ENCODE data around the gene SCAP. TPM values are rescaled to one million over a fixed set of nuclear protein-coding genes. Genes with fewer than 3 reads are reported as not detected.

Gene SCAP
- total and polyA plus RNA-seq, 2 of the 13 experiments (the other 11 are each of a cell fraction or from before 2014, with no cell fraction given) = 40.4 to 53.3 TPM

- TF ChIP-seq, protein P1, sequence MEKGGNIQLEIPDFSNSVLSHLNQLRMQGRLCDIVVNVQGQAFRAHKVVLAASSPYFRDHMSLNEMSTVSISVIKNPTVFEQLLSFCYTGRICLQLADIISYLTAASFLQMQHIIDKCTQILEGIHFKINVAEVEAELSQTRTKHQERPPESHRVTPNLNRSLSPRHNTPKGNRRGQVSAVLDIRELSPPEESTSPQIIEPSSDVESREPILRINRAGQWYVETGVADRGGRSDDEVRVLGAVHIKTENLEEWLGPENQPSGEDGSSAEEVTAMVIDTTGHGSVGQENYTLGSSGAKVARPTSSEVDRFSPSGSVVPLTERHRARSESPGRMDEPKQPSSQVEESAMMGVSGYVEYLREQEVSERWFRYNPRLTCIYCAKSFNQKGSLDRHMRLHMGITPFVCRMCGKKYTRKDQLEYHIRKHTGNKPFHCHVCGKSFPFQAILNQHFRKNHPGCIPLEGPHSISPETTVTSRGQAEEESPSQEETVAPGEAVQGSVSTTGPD (CRISPR knock-in tag; IDR thresholded peaks at IDR 0.05) = no peak
- no peak for TF ChIP-seq ZNF672 (CRISPR knock-in tag; IDR thresholded peaks at IDR 0.05)
- no peak for TF ChIP-seq REL (CRISPR knock-in tag; conservative IDR thresholded peaks at IDR 0.05)
- no peak for TF ChIP-seq CHCHD3 (CRISPR knock-in tag; IDR thresholded peaks at IDR 0.05)
- TF ChIP-seq GLI4 (CRISPR knock-in tag; IDR thresholded peaks at IDR 0.05; ENCODE audit: borderline replicate concordance) = no peak
- no peak for TF ChIP-seq MTF2 (CRISPR knock-in tag; IDR thresholded peaks at IDR 0.05; ENCODE audit: borderline replicate concordance)
- no peak for TF ChIP-seq U2AF2 (IDR thresholded peaks at IDR 0.05; ENCODE audit: low read depth, low read length)
- TF ChIP-seq NFATC3 (CRISPR knock-in tag; IDR thresholded peaks at IDR 0.05) = no peak
- TF ChIP-seq ZBTB14 (CRISPR knock-in tag; IDR thresholded peaks at IDR 0.05) = no peak
These were observed 2.3 kb upstream of the SCAP start (continued) for GRCh38 chr3:47478022-47478421.

DNA sequence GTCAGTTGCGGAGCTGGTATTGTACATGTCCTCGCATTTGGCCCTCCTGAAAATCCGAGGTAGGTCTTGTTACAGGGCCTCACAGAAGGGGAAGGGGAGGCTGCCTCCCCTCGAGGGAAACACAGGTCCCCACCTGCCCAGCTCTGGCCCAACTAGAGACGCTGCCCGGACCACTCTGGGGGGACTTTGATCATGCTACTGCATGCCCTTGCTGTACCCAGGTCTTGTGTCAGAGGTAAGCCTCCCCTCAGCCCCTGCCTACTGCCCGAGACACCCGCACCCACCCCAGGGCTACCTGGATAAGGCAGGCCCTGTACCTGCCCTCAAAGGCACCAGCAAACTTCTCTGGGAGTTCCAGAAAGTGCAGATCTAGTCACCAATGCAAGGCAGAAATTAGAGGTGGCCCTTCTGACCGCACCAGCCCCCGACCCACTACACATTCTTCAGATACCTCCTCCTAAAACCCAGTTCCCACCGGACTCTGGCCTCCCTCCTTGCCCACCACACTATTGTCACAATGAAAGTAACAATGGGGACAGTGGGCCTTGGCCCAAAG is 981 bp upstream of the SCAP start:
- peak overlapping the region; percentile 95 for H2AFZ ChIP-seq (ENCODE audit: low read length)
- H3K27me3 ChIP-seq (ENCODE audit: control insufficient read depth in 1 of 2, insufficient read depth in 2 of 2, low read length in 2 of 2) = no peaks in the 10 kb centered on the region; a peak in 1 of 5 replicates
- H4K20me1 ChIP-seq (ENCODE audit: insufficient read depth, low read length) = peaks cover 14% of the 10 kb centered on the region
- ChIA-PET POLR2A (interaction anchor here (1.0 to 2.7 kb wide), 3 partner anchors 33 to 52 kb away, joined by 3 to 30 read pairs (median 12); no protein-coding TSS in a partner anchor), CTCF (ENCODE audit: low intra/inter-chr PET ratio, low total read pairs) (interaction anchor here (1.4 to 2.5 kb wide), 2 partner anchors 37 to 55 kb away, joined by 12 to 36 read pairs; no protein-coding TSS in a partner anchor)
- peak overlapping the region; percentile 76; the same call in 1 of the 2 replicates for H3K9ac ChIP-seq (ENCODE audit: insufficient read depth, low read depth, low read length)
- intact Hi-C loops (cut with micrococcal nuclease; ENCODE audit: unreplicated experiment) = loop anchor here (5.0 kb wide), 1 partner anchor 36 kb away; the partner anchor contains the start of gene ELP6
- peak overlapping the region in 2 of 3 experiments; percentile 51 to 81; a peak in 4 of 6 replicates for H3K4me3 ChIP-seq (replicated peaks in 1 of 3; ENCODE audit: insufficient read depth in 1 of 3, low read depth in 2 of 3, low read length in 3 of 3)
- peaks cover 37% of the 10 kb centered on the region for H3K4me1 ChIP-seq (ENCODE audit: insufficient read depth, low read length)
- peak overlapping the region; percentile 76 for H3K4me2 ChIP-seq (ENCODE audit: low read depth, low read length)
- no peaks in the 10 kb centered on the region for H3K9me3 ChIP-seq (ENCODE audit: low read length)
- peaks cover 27% of the 10 kb centered on the region for H3K79me2 ChIP-seq (ENCODE audit: insufficient read depth, low read length)
- H3K27ac ChIP-seq (ENCODE audit: extremely low read length, insufficient read depth, low read length) = no peak overlapping the region
- in situ Hi-C loops (cut with HindIII; ENCODE audit: extremely low pct_ligation_motif_present, low pct_unique_long_range_greater_than_20kb) = loop anchor here (5.0 kb wide), 1 partner anchor 54 kb away; no protein-coding TSS in a partner anchor
- FAIRE-seq (no peak), DNase-seq (ENCODE audit: low spot score) (no peak), ATAC-seq (no peak)
- H3K36me3 ChIP-seq (replicated peaks in 1 of 2; ENCODE audit: control insufficient read depth in 1 of 2, insufficient read depth in 2 of 2, low read length in 2 of 2) = no peaks in the 10 kb centered on the region
- WGBS (ENCODE audit: low lambda C conversion rate) = 79% methylated on average over 6 of the region's 11 CpGs
- no TSS peak for BruUV-seq (replicated peaks)
- TF ChIP-seq, protein P2, sequence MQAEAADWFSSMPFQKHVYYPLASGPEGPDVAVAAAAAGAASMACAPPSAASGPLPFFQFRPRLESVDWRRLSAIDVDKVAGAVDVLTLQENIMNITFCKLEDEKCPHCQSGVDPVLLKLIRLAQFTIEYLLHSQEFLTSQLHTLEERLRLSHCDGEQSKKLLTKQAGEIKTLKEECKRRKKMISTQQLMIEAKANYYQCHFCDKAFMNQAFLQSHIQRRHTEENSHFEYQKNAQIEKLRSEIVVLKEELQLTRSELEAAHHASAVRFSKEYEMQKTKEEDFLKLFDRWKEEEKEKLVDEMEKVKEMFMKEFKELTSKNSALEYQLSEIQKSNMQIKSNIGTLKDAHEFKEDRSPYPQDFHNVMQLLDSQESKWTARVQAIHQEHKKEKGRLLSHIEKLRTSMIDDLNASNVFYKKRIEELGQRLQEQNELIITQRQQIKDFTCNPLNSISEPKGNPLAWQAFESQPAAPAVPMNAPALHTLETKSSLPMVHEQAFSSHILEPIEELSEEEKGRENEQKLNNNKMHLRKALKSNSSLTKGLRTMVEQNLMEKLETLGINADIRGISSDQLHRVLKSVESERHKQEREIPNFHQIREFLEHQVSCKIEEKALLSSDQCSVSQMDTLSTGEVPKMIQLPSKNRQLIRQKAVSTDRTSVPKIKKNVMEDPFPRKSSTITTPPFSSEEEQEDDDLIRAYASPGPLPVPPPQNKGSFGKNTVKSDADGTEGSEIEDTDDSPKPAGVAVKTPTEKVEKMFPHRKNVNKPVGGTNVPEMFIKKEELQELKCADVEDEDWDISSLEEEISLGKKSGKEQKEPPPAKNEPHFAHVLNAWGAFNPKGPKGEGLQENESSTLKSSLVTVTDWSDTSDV (CRISPR knock-in tag; IDR thresholded peaks at IDR 0.05) = no peak
- TF ChIP-seq AKAP8 (CRISPR knock-in tag; IDR thresholded peaks at IDR 0.05) = no peak
- no peak for TF ChIP-seq NPAS2 (CRISPR knock-in tag; IDR thresholded peaks at IDR 0.05; ENCODE audit: borderline replicate concordance)
- no peak for TF ChIP-seq ZFP36L2 (CRISPR knock-in tag; IDR thresholded peaks at IDR 0.05)
- TF ChIP-seq TFDP1 (CRISPR knock-in tag; IDR thresholded peaks at IDR 0.05; ENCODE audit: borderline replicate concordance) = no peak
- no peak for TF ChIP-seq SAFB2 (CRISPR knock-in tag; IDR thresholded peaks at IDR 0.05; ENCODE audit: borderline replicate concordance, low read depth)
- TF ChIP-seq ZNF7 (CRISPR knock-in tag; IDR thresholded peaks at IDR 0.05) = no peak
- TF ChIP-seq ZNF660 (CRISPR knock-in tag; IDR thresholded peaks at IDR 0.05; ENCODE audit: borderline replicate concordance, low read depth) = no peak

Data from HepG2 (cell line).